Measurements from ENCODE around the gene CNTD1.

CNTD1 gene

GRCh38 chr17:42830971-42831370 is 32.3 kb downstream of the CNTD1 start:
- no peak overlapping the region for H3K4me3 Mint-ChIP-seq

GRCh38 chr17:42832213-42832933 is 33.7 kb downstream of the CNTD1 start:
- Mint-ChIP-seq H3K27ac (ENCODE audit: low read depth) (peak overlapping the region; percentile 98), H3K9me3 (no peaks in the 10 kb centered on the region), H3K4me3 (peak overlapping the region; percentile 92), H3K4me1 (peaks cover 27% of the 10 kb centered on the region), H3K27me3 (peaks cover 9% of the 10 kb centered on the region), H3K36me3 (ENCODE audit: insufficient read depth) (peaks cover 25% of the 10 kb centered on the region)
- ATAC-seq (replicated peaks; ENCODE audit: extremely low read depth, poor library complexity, severe bottlenecking) (peak; percentile 14), DNase-seq (ENCODE audit: low spot score in 2 of 2) (no peak)

More at GRCh38 chr17:42830971-42831370, 32.3 kb downstream of the CNTD1 start:
- Mint-ChIP-seq H3K36me3 (ENCODE audit: insufficient read depth) (peaks cover 17% of the 10 kb centered on the region), H3K4me1 (peaks cover 27% of the 10 kb centered on the region), H3K27me3 (peaks cover 13% of the 10 kb centered on the region), H3K9me3 (no peaks in the 10 kb centered on the region), H3K27ac (ENCODE audit: low read depth) (no peak overlapping the region)
- ATAC-seq (replicated peaks; ENCODE audit: extremely low read depth, poor library complexity, severe bottlenecking) (no peak), DNase-seq (ENCODE audit: low spot score in 2 of 2) (no peak)

- Mint-ChIP-seq H3K4me1 (peaks cover 27% of the 10 kb centered on the region), H3K36me3 (ENCODE audit: insufficient read depth) (peaks cover 33% of the 10 kb centered on the region), H3K4me3 (peak within 1 kb of the TSS; percentile 92), H3K9me3 (no peaks in the 10 kb centered on the region), H3K27ac (ENCODE audit: low read depth) (peak within 1 kb of the TSS; percentile 98), H3K27me3 (peaks cover under 1% of the 10 kb centered on the region)
- ATAC-seq (replicated peaks; ENCODE audit: extremely low read depth, poor library complexity, severe bottlenecking), result peak; percentile 91
- peak; percentile 85 to 86 for DNase-seq (ENCODE audit: low spot score in 2 of 2)
These were observed 34.5 kb downstream of the CNTD1 start, which contains the start of gene PSME3 for GRCh38 chr17:42832934-42833766. Gene PSME3 (plus strand): TSS chr17:42833397. CDS start chr17:42833632, 235 bp downstream.

- H3K36me3 Mint-ChIP-seq (ENCODE audit: insufficient read depth), result peaks cover 40% of the 10 kb centered on the region
These were observed 35.2 kb downstream of the CNTD1 start for GRCh38 chr17:42833767-42834422.

GRCh38 chr17:42835732-42836131 is 37.1 kb downstream of the CNTD1 start:
- Mint-ChIP-seq H3K27me3 (no peaks in the 10 kb centered on the region), H3K9me3 (no peaks in the 10 kb centered on the region), H3K4me3 (no peak overlapping the region), H3K27ac (ENCODE audit: low read depth) (no peak overlapping the region), H3K36me3 (ENCODE audit: insufficient read depth) (peaks cover 57% of the 10 kb centered on the region), H3K4me1 (peaks cover 27% of the 10 kb centered on the region)
- no peak for ATAC-seq (replicated peaks; ENCODE audit: extremely low read depth, poor library complexity, severe bottlenecking)
- no peak for DNase-seq (ENCODE audit: low spot score in 2 of 2)

More at GRCh38 chr17:42833767-42834422, 35.2 kb downstream of the CNTD1 start:
- H3K4me3 Mint-ChIP-seq, result peak overlapping the region; percentile 92
- H3K27me3 Mint-ChIP-seq, result no peaks in the 10 kb centered on the region
- no peak for ATAC-seq (replicated peaks; ENCODE audit: extremely low read depth, poor library complexity, severe bottlenecking)
- DNase-seq (ENCODE audit: low spot score in 2 of 2), result no peak
- peak overlapping the region; percentile 98 for H3K27ac Mint-ChIP-seq (ENCODE audit: low read depth)
- peaks cover 27% of the 10 kb centered on the region for H3K4me1 Mint-ChIP-seq
- H3K9me3 Mint-ChIP-seq, result no peaks in the 10 kb centered on the region

GRCh38 chr17:42841975-42842685 is 43.5 kb downstream of the CNTD1 start:
- Mint-ChIP-seq H3K36me3 (ENCODE audit: insufficient read depth) (peaks cover 57% of the 10 kb centered on the region), H3K27ac (ENCODE audit: low read depth) (no peak overlapping the region), H3K4me3 (no peak overlapping the region), H3K27me3 (no peaks in the 10 kb centered on the region), H3K9me3 (no peaks in the 10 kb centered on the region), H3K4me1 (peaks cover 9% of the 10 kb centered on the region)
- no peak for DNase-seq (ENCODE audit: low spot score in 2 of 2)
- no peak for ATAC-seq (replicated peaks; ENCODE audit: extremely low read depth, poor library complexity, severe bottlenecking)

GRCh38 chr17:42843358-42843934 is 44.8 kb downstream of the CNTD1 start:
- Mint-ChIP-seq H3K4me3 (no peak overlapping the region), H3K4me1 (peaks cover 9% of the 10 kb centered on the region), H3K27ac (ENCODE audit: low read depth) (peak overlapping the region; percentile 19), H3K36me3 (ENCODE audit: insufficient read depth) (peaks cover 45% of the 10 kb centered on the region), H3K27me3 (no peaks in the 10 kb centered on the region), H3K9me3 (no peaks in the 10 kb centered on the region)
- ATAC-seq (replicated peaks; ENCODE audit: extremely low read depth, poor library complexity, severe bottlenecking) (no peak), DNase-seq (ENCODE audit: low spot score in 2 of 2) (no peak)

- ATAC-seq (replicated peaks; ENCODE audit: extremely low read depth, poor library complexity, severe bottlenecking) (no peak), DNase-seq (ENCODE audit: low spot score in 2 of 2) (no peak)
- peaks cover 37% of the 10 kb centered on the region for H3K36me3 Mint-ChIP-seq (ENCODE audit: insufficient read depth)
- H3K27ac Mint-ChIP-seq (ENCODE audit: low read depth), result peak within 1 kb of the TSS; percentile 19
- no peaks in the 10 kb centered on the region for H3K27me3 Mint-ChIP-seq
- H3K4me3 Mint-ChIP-seq, result no peak within 1 kb of the TSS
- H3K4me1 Mint-ChIP-seq, result peaks cover 9% of the 10 kb centered on the region
- H3K9me3 Mint-ChIP-seq, result no peaks in the 10 kb centered on the region
These were observed 45.6 kb downstream of the CNTD1 start, which contains the start of gene AOC2 for GRCh38 chr17:42844271-42844670. Gene AOC2 (plus strand): TSS chr17:42844580. CDS start chr17:42844627, 47 bp downstream.

GRCh38 chr17:42844761-42845555 is 46.3 kb downstream of the CNTD1 start:
- DNase-seq (ENCODE audit: low spot score in 2 of 2) (no peak), ATAC-seq (replicated peaks; ENCODE audit: extremely low read depth, poor library complexity, severe bottlenecking) (no peak)
- H3K27ac Mint-ChIP-seq (ENCODE audit: low read depth), result no peak overlapping the region
- no peaks in the 10 kb centered on the region for H3K9me3 Mint-ChIP-seq
- H3K27me3 Mint-ChIP-seq, result no peaks in the 10 kb centered on the region
- H3K4me3 Mint-ChIP-seq, result no peak overlapping the region
- H3K36me3 Mint-ChIP-seq (ENCODE audit: insufficient read depth), result peaks cover 31% of the 10 kb centered on the region
- peaks cover 9% of the 10 kb centered on the region for H3K4me1 Mint-ChIP-seq

GRCh38 chr17:42845556-42845917 is 46.9 kb downstream of the CNTD1 start:
- Mint-ChIP-seq H3K27ac (ENCODE audit: low read depth) (no peak overlapping the region), H3K36me3 (ENCODE audit: insufficient read depth) (peaks cover 27% of the 10 kb centered on the region), H3K4me3 (no peak overlapping the region), H3K27me3 (no peaks in the 10 kb centered on the region), H3K9me3 (no peaks in the 10 kb centered on the region), H3K4me1 (peaks cover 9% of the 10 kb centered on the region)
- no peak for ATAC-seq (replicated peaks; ENCODE audit: extremely low read depth, poor library complexity, severe bottlenecking)
- no peak for DNase-seq (ENCODE audit: low spot score in 2 of 2)

- no peak overlapping the region for H3K27ac Mint-ChIP-seq (ENCODE audit: low read depth)
- H3K36me3 Mint-ChIP-seq (ENCODE audit: insufficient read depth), result peaks cover 22% of the 10 kb centered on the region
- no peaks in the 10 kb centered on the region for H3K27me3 Mint-ChIP-seq
- ATAC-seq (replicated peaks; ENCODE audit: extremely low read depth, poor library complexity, severe bottlenecking), result no peak
- H3K4me1 Mint-ChIP-seq, result peaks cover 9% of the 10 kb centered on the region
- no peak overlapping the region for H3K4me3 Mint-ChIP-seq
- no peaks in the 10 kb centered on the region for H3K9me3 Mint-ChIP-seq
- no peak for DNase-seq (ENCODE audit: low spot score in 2 of 2)
These were observed 47.4 kb downstream of the CNTD1 start for GRCh38 chr17:42845918-42846593.
